Mucosa of stomach (tissue), 1 donor: ENCODE data around the gene FAM227B.

Source experiments
- H3K27me3 ChIP-seq: one replicate; pipeline ENCODE4 v1.7.0; 2013; ENCODE audit warnings: mild to moderate bottlenecking, low read length; ENCODE audit not compliant: control insufficient read depth, insufficient read depth
- H3K36me3 ChIP-seq: one replicate; pipeline ENCODE4 v1.7.0; 2013; ENCODE audit warnings: low read length; ENCODE audit not compliant: control insufficient read depth, insufficient read depth
- H3K4me1 ChIP-seq: one replicate; pipeline ENCODE4 v1.7.0; 2013; ENCODE audit warnings: mild to moderate bottlenecking, low read length; ENCODE audit not compliant: control insufficient read depth, insufficient read depth
- H3K4me3 ChIP-seq: one replicate; pipeline ENCODE4 v1.7.0; 2013; ENCODE audit warnings: low read length
- H3K9ac ChIP-seq: one replicate; pipeline ENCODE4 v1.7.0; 2013; ENCODE audit warnings: mild to moderate bottlenecking, low read length, moderate library complexity
- H3K9me3 ChIP-seq: one replicate; pipeline ENCODE4 v1.7.0; 2013; ENCODE audit warnings: mild to moderate bottlenecking, low read length, moderate library complexity; ENCODE audit not compliant: control insufficient read depth
- donor health status: Pancreatic carcinoma.

FAM227B gene

GRCh38 chr15:49331442-49331841 is 289.2 kb downstream of the FAM227B start:
- Histone ChIP-seq H3K4me1 (peaks cover 5% of the 10 kb centered on the region), H3K9ac (no peak overlapping the region), H3K9me3 (no peaks in the 10 kb centered on the region), H3K36me3 (no peaks in the 10 kb centered on the region), H3K27me3 (no peaks in the 10 kb centered on the region), H3K4me3 (no peak overlapping the region)

GRCh38 chr15:49330166-49330565 is 290.5 kb downstream of the FAM227B start:
- no peak overlapping the region for H3K4me3 ChIP-seq
- H3K36me3 ChIP-seq: no peaks in the 10 kb centered on the region
- no peaks in the 10 kb centered on the region for H3K9me3 ChIP-seq
- H3K9ac ChIP-seq: no peak overlapping the region
- H3K27me3 ChIP-seq: no peaks in the 10 kb centered on the region
- H3K4me1 ChIP-seq: peaks cover 5% of the 10 kb centered on the region

GRCh38 chr15:49328941-49329340 is 291.7 kb downstream of the FAM227B start:
- Histone ChIP-seq H3K4me1 (peaks cover 5% of the 10 kb centered on the region), H3K9me3 (no peaks in the 10 kb centered on the region), H3K27me3 (no peaks in the 10 kb centered on the region), H3K9ac (no peak overlapping the region), H3K36me3 (no peaks in the 10 kb centered on the region), H3K4me3 (no peak overlapping the region)

- Histone ChIP-seq H3K4me1 (peaks cover 5% of the 10 kb centered on the region), H3K36me3 (no peaks in the 10 kb centered on the region), H3K9me3 (no peaks in the 10 kb centered on the region), H3K9ac (no peak overlapping the region), H3K4me3 (no peak overlapping the region), H3K27me3 (no peaks in the 10 kb centered on the region)
Observed at GRCh38 chr15:49327927-49328326, 292.7 kb downstream of the FAM227B start.

- Histone ChIP-seq H3K9me3 (no peaks in the 10 kb centered on the region), H3K27me3 (no peaks in the 10 kb centered on the region), H3K4me3 (no peak overlapping the region), H3K4me1 (peaks cover 5% of the 10 kb centered on the region), H3K36me3 (no peaks in the 10 kb centered on the region), H3K9ac (no peak overlapping the region)
Observed at GRCh38 chr15:49323207-49323606, 297.4 kb downstream of the FAM227B start.

- Histone ChIP-seq H3K4me1 (no peaks in the 10 kb centered on the region), H3K4me3 (no peak overlapping the region), H3K27me3 (no peaks in the 10 kb centered on the region), H3K9me3 (no peaks in the 10 kb centered on the region), H3K36me3 (no peaks in the 10 kb centered on the region), H3K9ac (no peak overlapping the region)
Observed at GRCh38 chr15:49320351-49320750, 300.3 kb downstream of the FAM227B start.

GRCh38 chr15:49315391-49315823 is 305.2 kb downstream of the FAM227B start:
- peaks cover 4% of the 10 kb centered on the region for H3K36me3 ChIP-seq
- no peaks in the 10 kb centered on the region for H3K4me1 ChIP-seq
- H3K9ac ChIP-seq: no peak overlapping the region
- H3K27me3 ChIP-seq: no peaks in the 10 kb centered on the region
- no peak overlapping the region for H3K4me3 ChIP-seq
- H3K9me3 ChIP-seq: no peaks in the 10 kb centered on the region

GRCh38 chr15:49314716-49315115 is 305.9 kb downstream of the FAM227B start:
- Histone ChIP-seq H3K36me3 (peaks cover 4% of the 10 kb centered on the region), H3K4me1 (no peaks in the 10 kb centered on the region), H3K4me3 (no peak overlapping the region), H3K9ac (no peak overlapping the region), H3K27me3 (no peaks in the 10 kb centered on the region), H3K9me3 (no peaks in the 10 kb centered on the region)

- Histone ChIP-seq H3K4me1 (no peaks in the 10 kb centered on the region), H3K9ac (no peak overlapping the region), H3K4me3 (no peak overlapping the region), H3K9me3 (no peaks in the 10 kb centered on the region), H3K27me3 (no peaks in the 10 kb centered on the region), H3K36me3 (peaks cover 4% of the 10 kb centered on the region)
Observed at GRCh38 chr15:49313650-49314049, 307.0 kb downstream of the FAM227B start.

GRCh38 chr15:49309889-49310288 is 310.7 kb downstream of the FAM227B start:
- H3K27me3 ChIP-seq: no peaks in the 10 kb centered on the region
- no peaks in the 10 kb centered on the region for H3K4me1 ChIP-seq
- no peak overlapping the region for H3K9ac ChIP-seq
- no peak overlapping the region for H3K4me3 ChIP-seq
- H3K36me3 ChIP-seq: peaks cover 4% of the 10 kb centered on the region
- no peaks in the 10 kb centered on the region for H3K9me3 ChIP-seq

GRCh38 chr15:49308686-49309085 is 311.9 kb downstream of the FAM227B start:
- H3K27me3 ChIP-seq: no peaks in the 10 kb centered on the region
- H3K9ac ChIP-seq: no peak overlapping the region
- H3K4me1 ChIP-seq: no peaks in the 10 kb centered on the region
- H3K9me3 ChIP-seq: no peaks in the 10 kb centered on the region
- peaks cover 7% of the 10 kb centered on the region for H3K36me3 ChIP-seq
- H3K4me3 ChIP-seq: no peak overlapping the region

- Histone ChIP-seq H3K4me1 (peaks cover under 1% of the 10 kb centered on the region), H3K4me3 (no peak overlapping the region), H3K27me3 (no peaks in the 10 kb centered on the region), H3K9ac (no peak overlapping the region), H3K36me3 (peaks cover 7% of the 10 kb centered on the region), H3K9me3 (no peaks in the 10 kb centered on the region)
Observed at GRCh38 chr15:49306551-49306950, 314.1 kb downstream of the FAM227B start.

- H3K36me3 ChIP-seq: peaks cover 7% of the 10 kb centered on the region
- no peaks in the 10 kb centered on the region for H3K27me3 ChIP-seq
- no peak overlapping the region for H3K4me3 ChIP-seq
- H3K9me3 ChIP-seq: no peaks in the 10 kb centered on the region
- no peak overlapping the region for H3K9ac ChIP-seq
- H3K4me1 ChIP-seq: peaks cover 5% of the 10 kb centered on the region
Observed at GRCh38 chr15:49303003-49303402, 317.6 kb downstream of the FAM227B start.
